ENCODE measurements around the gene LRRTM4. TPM values are rescaled to one million over a fixed set of nuclear protein-coding genes. Genes with fewer than 3 reads are reported as not detected.
"Not testable (repeated sequence)": the region's sequence is repeated elsewhere in the genome, so short reads cannot be mapped to it uniquely, and the experiment has no call there.

The LRRTM4 gene
- total and polyA plus RNA-seq, 2 donors (not counting 1 experiment from before 2014, with no cell fraction given) = 0.05 TPM; not detected in 1

DNA sequence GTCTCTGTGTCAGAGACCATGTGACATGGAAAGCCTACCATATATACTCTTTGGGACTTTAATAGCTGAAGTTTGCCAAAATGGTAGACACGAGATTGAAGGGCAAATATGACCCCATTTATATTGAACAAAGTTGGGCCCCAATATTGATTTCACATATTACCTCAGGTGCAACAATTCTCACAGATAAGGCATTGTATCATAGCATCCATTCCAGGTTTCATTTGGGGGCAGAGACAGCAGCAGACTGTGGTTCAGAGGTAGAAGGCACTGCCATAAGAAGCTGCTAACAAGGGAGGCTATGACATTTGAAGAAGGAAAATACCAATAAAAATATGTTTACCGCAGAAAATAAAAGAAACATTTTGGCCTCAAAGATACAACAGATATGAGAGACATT lies 419.2 kb downstream of the LRRTM4 start:
- Histone ChIP-seq H3K4me3 (replicated peaks in 1 of 4; ENCODE audit: control extremely low read depth in 1 of 4, insufficient read depth in 1 of 4, low read depth in 3 of 4, low read length in 4 of 4) (no peak overlapping the region), H4K20me1 (ENCODE audit: control insufficient read depth, extremely low read depth, insufficient read depth, low read length) (no peaks in the 10 kb centered on the region), H3K36me3 (ENCODE audit: control insufficient read depth, insufficient read depth, low read length) (no peaks in the 10 kb centered on the region), H3K79me2 (ENCODE audit: control insufficient read depth, insufficient read depth, low read length) (no peaks in the 10 kb centered on the region), H2AFZ (ENCODE audit: low read length) (no peak overlapping the region), H3K9me3 (ENCODE audit: control insufficient read depth, insufficient read depth, low read depth, low read length) (no peaks in the 10 kb centered on the region), H3K27ac (ENCODE audit: insufficient read depth, low read length) (no peak overlapping the region), H3K4me1 (ENCODE audit: control insufficient read depth, extremely low read depth, insufficient read depth, low read length) (no peaks in the 10 kb centered on the region), H3K4me2 (ENCODE audit: extremely low read depth, insufficient read depth, low read length) (no peak overlapping the region), H3K9ac (ENCODE audit: insufficient read depth, low read length) (no peak overlapping the region), H3K27me3 (ENCODE audit: control insufficient read depth, insufficient read depth, low read length) (no peaks in the 10 kb centered on the region)
- no peak for TF ChIP-seq CTCF (conservative IDR thresholded peaks at IDR 0.05 in 1 of 2, IDR thresholded peaks at IDR 0.05 in 1 of 2; ENCODE audit: low read depth in 1 of 2, low read length in 2 of 2)
- TF ChIP-seq EZH2 (IDR thresholded peaks at IDR 0.05; ENCODE audit: low read length, missing control alignments) = no peak
- no peak for DNase-seq (ENCODE audit: low read depth in 2 of 2)

- H3K9ac ChIP-seq (ENCODE audit: insufficient read depth, low read length) = no peak overlapping the region
- no peaks in the 10 kb centered on the region for H3K4me1 ChIP-seq (ENCODE audit: control insufficient read depth, extremely low read depth, insufficient read depth, low read length)
- H3K27ac ChIP-seq (ENCODE audit: insufficient read depth, low read length) = no peak overlapping the region
- no peak for DNase-seq (ENCODE audit: low read depth in 2 of 2)
- H3K36me3 ChIP-seq (ENCODE audit: control insufficient read depth, insufficient read depth, low read length) = no peaks in the 10 kb centered on the region
- H3K4me2 ChIP-seq (ENCODE audit: extremely low read depth, insufficient read depth, low read length) = no peak overlapping the region
- TF ChIP-seq CTCF (conservative IDR thresholded peaks at IDR 0.05 in 1 of 2, IDR thresholded peaks at IDR 0.05 in 1 of 2; ENCODE audit: low read depth in 1 of 2, low read length in 2 of 2) = no peak
- TF ChIP-seq EZH2 (IDR thresholded peaks at IDR 0.05; ENCODE audit: low read length, missing control alignments) = no peak
- no peak overlapping the region for H2AFZ ChIP-seq (ENCODE audit: low read length)
- H3K27me3 ChIP-seq (ENCODE audit: control insufficient read depth, insufficient read depth, low read length) = no peaks in the 10 kb centered on the region
- no peaks in the 10 kb centered on the region for H3K79me2 ChIP-seq (ENCODE audit: control insufficient read depth, insufficient read depth, low read length)
- no peaks in the 10 kb centered on the region for H4K20me1 ChIP-seq (ENCODE audit: control insufficient read depth, extremely low read depth, insufficient read depth, low read length)
- H3K4me3 ChIP-seq (replicated peaks in 1 of 4; ENCODE audit: control extremely low read depth in 1 of 4, insufficient read depth in 1 of 4, low read depth in 3 of 4, low read length in 4 of 4) = no peak overlapping the region
- no peaks in the 10 kb centered on the region for H3K9me3 ChIP-seq (ENCODE audit: control insufficient read depth, insufficient read depth, low read depth, low read length)
Observed at GRCh38 chr2:77101796-77102452, 420.3 kb downstream of the LRRTM4 start.

DNA sequence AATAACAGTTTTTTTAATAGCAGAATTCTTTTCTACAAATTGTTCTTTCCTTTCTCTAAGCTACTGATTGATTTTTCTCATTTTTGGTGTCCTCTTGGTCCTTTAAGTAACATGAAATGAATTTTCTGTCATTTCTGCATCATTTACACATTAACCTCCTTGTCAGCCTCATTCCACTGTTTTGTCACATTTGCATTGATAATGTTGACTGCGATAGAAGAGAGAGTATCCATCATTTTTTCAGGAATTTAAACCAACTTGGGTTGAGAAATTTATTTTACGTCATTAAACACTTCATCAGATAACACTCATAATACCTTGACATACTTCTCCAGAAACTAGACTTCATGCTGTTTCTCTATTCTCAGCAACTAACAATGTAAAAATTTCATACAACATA lies 422.2 kb downstream of the LRRTM4 start:
- Histone ChIP-seq H3K9ac (ENCODE audit: insufficient read depth, low read length) (no peak overlapping the region), H3K36me3 (ENCODE audit: control insufficient read depth, insufficient read depth, low read length) (no peaks in the 10 kb centered on the region), H3K4me1 (ENCODE audit: control insufficient read depth, extremely low read depth, insufficient read depth, low read length) (no peaks in the 10 kb centered on the region), H3K9me3 (ENCODE audit: control insufficient read depth, insufficient read depth, low read depth, low read length) (no peaks in the 10 kb centered on the region), H2AFZ (ENCODE audit: low read length) (no peak overlapping the region), H4K20me1 (ENCODE audit: control insufficient read depth, extremely low read depth, insufficient read depth, low read length) (no peaks in the 10 kb centered on the region), H3K4me3 (replicated peaks in 1 of 4; ENCODE audit: control extremely low read depth in 1 of 4, insufficient read depth in 1 of 4, low read depth in 3 of 4, low read length in 4 of 4) (no peak overlapping the region), H3K4me2 (ENCODE audit: extremely low read depth, insufficient read depth, low read length) (no peak overlapping the region), H3K27ac (ENCODE audit: insufficient read depth, low read length) (no peak overlapping the region), H3K79me2 (ENCODE audit: control insufficient read depth, insufficient read depth, low read length) (no peaks in the 10 kb centered on the region), H3K27me3 (ENCODE audit: control insufficient read depth, insufficient read depth, low read length) (no peaks in the 10 kb centered on the region)
- TF ChIP-seq CTCF (conservative IDR thresholded peaks at IDR 0.05 in 1 of 2, IDR thresholded peaks at IDR 0.05 in 1 of 2; ENCODE audit: low read depth in 1 of 2, low read length in 2 of 2) (no peak), EZH2 (IDR thresholded peaks at IDR 0.05; ENCODE audit: low read length, missing control alignments) (no peak)
- no peak for DNase-seq (ENCODE audit: low read depth in 2 of 2)

DNA sequence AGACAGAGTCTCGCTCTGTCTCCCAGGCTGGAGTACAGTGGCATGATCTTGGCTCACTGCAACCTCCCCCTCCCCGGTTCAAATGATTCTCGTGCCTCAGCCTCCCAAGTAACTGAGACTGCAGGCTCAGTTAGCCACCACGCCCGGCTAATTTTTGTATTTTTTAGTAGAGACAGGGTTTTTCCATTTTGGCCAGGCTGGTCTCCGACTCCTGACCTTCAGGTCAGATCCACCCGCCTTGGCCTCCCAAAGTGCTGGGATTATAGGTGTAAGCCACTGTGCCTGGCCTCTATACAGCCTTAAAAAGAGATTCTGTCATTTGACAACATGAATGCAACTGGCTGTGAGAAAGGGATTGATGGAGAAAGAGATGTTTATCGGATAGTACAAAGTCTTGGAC lies 426.7 kb downstream of the LRRTM4 start:
- H3K27me3 ChIP-seq (ENCODE audit: control insufficient read depth, insufficient read depth, low read length); H4K20me1 ChIP-seq (ENCODE audit: control insufficient read depth, extremely low read depth, insufficient read depth, low read length); H2AFZ ChIP-seq (ENCODE audit: low read length); H3K4me1 ChIP-seq (ENCODE audit: control insufficient read depth, extremely low read depth, insufficient read depth, low read length); H3K4me3 ChIP-seq (replicated peaks in 1 of 4; ENCODE audit: control extremely low read depth in 1 of 4, insufficient read depth in 1 of 4, low read depth in 3 of 4, low read length in 4 of 4); H3K27ac ChIP-seq (ENCODE audit: insufficient read depth, low read length); H3K9ac ChIP-seq (ENCODE audit: insufficient read depth, low read length); H3K9me3 ChIP-seq (ENCODE audit: control insufficient read depth, insufficient read depth, low read depth, low read length); H3K4me2 ChIP-seq (ENCODE audit: extremely low read depth, insufficient read depth, low read length); DNase-seq (ENCODE audit: low read depth in 2 of 2); H3K36me3 ChIP-seq (ENCODE audit: control insufficient read depth, insufficient read depth, low read length); H3K79me2 ChIP-seq (ENCODE audit: control insufficient read depth, insufficient read depth, low read length): not testable (repeated sequence)
